PFSK-1 (cell line): Measurements from ENCODE around the gene ERBB4.

ENCODE experiments used
- POLR2AphosphoS5 ChIP-seq: IDR thresholded peaks from 2 replicates; pipeline ENCODE4 v1.6.1; 2012; ENCODE audit warnings: low read depth, mild to moderate bottlenecking, control low read depth, low read length, moderate library complexity
- TAF1 ChIP-seq: IDR thresholded peaks from 2 replicates; pipeline ENCODE4 v1.6.1; 2012; ENCODE audit warnings: low read length, control low read depth, borderline replicate concordance; ENCODE audit not compliant: insufficient read depth
- TF ChIP-seq, protein P1 (sequence below), 2 experiments: IDR thresholded peaks; 2 replicates each; pipeline versions ENCODE4 v1.6.1 to v1.8.0; 2011 to 2012; ENCODE audit warnings: low read depth in 2 of 2, low read length in 2 of 2, control low read depth in 1 of 2, inconsistent platforms in 1 of 2, mild to moderate bottlenecking in 1 of 2, moderate library complexity in 1 of 2; ENCODE audit not compliant: insufficient read depth in 1 of 2

DNA sequence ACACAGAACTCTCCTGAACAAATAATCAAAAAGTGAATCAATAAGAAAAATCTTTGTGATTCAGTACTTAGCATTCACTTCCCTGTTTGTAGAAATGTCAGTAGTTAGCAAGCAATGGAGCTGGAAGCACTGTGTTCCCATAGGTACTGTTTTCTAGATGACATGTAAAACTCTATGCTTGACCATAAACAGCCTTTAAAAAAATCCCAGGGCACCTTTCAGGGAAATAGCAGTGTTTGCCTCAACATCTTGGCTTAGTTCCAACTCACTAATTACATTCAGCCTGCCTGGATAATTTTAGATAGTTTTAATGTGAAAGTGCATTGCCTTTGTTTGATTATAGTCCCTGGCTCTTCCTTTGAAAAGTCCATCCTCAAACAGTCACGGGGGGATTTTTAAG lies 721.8 kb downstream of the ERBB4 start:
- no peak for TF ChIP-seq POLR2AphosphoS5
- TF ChIP-seq, protein P1, sequence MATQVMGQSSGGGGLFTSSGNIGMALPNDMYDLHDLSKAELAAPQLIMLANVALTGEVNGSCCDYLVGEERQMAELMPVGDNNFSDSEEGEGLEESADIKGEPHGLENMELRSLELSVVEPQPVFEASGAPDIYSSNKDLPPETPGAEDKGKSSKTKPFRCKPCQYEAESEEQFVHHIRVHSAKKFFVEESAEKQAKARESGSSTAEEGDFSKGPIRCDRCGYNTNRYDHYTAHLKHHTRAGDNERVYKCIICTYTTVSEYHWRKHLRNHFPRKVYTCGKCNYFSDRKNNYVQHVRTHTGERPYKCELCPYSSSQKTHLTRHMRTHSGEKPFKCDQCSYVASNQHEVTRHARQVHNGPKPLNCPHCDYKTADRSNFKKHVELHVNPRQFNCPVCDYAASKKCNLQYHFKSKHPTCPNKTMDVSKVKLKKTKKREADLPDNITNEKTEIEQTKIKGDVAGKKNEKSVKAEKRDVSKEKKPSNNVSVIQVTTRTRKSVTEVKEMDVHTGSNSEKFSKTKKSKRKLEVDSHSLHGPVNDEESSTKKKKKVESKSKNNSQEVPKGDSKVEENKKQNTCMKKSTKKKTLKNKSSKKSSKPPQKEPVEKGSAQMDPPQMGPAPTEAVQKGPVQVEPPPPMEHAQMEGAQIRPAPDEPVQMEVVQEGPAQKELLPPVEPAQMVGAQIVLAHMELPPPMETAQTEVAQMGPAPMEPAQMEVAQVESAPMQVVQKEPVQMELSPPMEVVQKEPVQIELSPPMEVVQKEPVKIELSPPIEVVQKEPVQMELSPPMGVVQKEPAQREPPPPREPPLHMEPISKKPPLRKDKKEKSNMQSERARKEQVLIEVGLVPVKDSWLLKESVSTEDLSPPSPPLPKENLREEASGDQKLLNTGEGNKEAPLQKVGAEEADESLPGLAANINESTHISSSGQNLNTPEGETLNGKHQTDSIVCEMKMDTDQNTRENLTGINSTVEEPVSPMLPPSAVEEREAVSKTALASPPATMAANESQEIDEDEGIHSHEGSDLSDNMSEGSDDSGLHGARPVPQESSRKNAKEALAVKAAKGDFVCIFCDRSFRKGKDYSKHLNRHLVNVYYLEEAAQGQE (IDR thresholded peaks at IDR 0.05; ENCODE audit: insufficient read depth in 1 of 2, low read depth in 2 of 2, low read length in 2 of 2), result no peak
- no peak for TF ChIP-seq TAF1
